Natural killer cell (primary cell): ENCODE results near the gene NECTIN2. TPM values are rescaled to one million over a fixed set of nuclear protein-coding genes. Genes with fewer than 3 reads are reported as not detected.

Experiments used
- ATAC-seq, 3 donors: fragments of 150-1000 bp in 2 of 3; fragments of 200-7000 bp in 1 of 3; cut with Tn5 transposase; 1 replicate in 1 of 3; 2 replicates in 2 of 3; pipeline ENCODE4 v1.10.0; 2021; ENCODE audit warnings: mild to moderate bottlenecking in 2 of 3, moderate library complexity in 2 of 3
- DNase-seq, 2 donors: peaks; one replicate each; pipeline versions ENCODE4 v3.0.0 to v3.0.0-alpha.2; 2013 to 2021; ENCODE audit warnings: mixed read lengths in 1 of 2
- H3K27ac ChIP-seq: one replicate; pipeline ENCODE4 v1.5.1; 2013; ENCODE audit warnings: mild to moderate bottlenecking, low read length
- H3K27me3 ChIP-seq: one replicate; pipeline ENCODE4 v1.6.1; 2013; ENCODE audit warnings: low read length; ENCODE audit not compliant: control insufficient read depth, insufficient read depth
- H3K36me3 ChIP-seq: one replicate; pipeline ENCODE4 v1.6.1; 2013; ENCODE audit warnings: low read length; ENCODE audit not compliant: control insufficient read depth, insufficient read depth
- H3K4me1 ChIP-seq: one replicate; pipeline ENCODE4 v1.6.1; 2013; ENCODE audit warnings: low read length; ENCODE audit not compliant: control insufficient read depth, insufficient read depth
- H3K4me3 ChIP-seq: one replicate; pipeline ENCODE4 v1.5.1; 2013; ENCODE audit warnings: low read length
- H3K9me3 ChIP-seq: one replicate; pipeline ENCODE4 v1.6.1; 2013; ENCODE audit warnings: low read length; ENCODE audit not compliant: control insufficient read depth, insufficient read depth
- H3K27ac Mint-ChIP-seq, 2 donors: one replicate each; pipeline ENCODE4 v1.8.0; 2022; ENCODE audit warnings: mild to moderate bottlenecking in 2 of 2, mixed read lengths in 2 of 2, moderate library complexity in 1 of 2
- H3K27me3 Mint-ChIP-seq, 2 donors: one replicate each; pipeline ENCODE4 v1.8.0; 2022; ENCODE audit warnings: low read depth in 2 of 2, mixed read lengths in 2 of 2
- H3K36me3 Mint-ChIP-seq: one replicate; pipeline ENCODE4 v1.8.0; 2022; ENCODE audit warnings: mixed read lengths
- H3K4me1 Mint-ChIP-seq, 2 donors: one replicate each; pipeline ENCODE4 v1.8.0; 2022; ENCODE audit warnings: mixed read lengths in 2 of 2
- H3K4me3 Mint-ChIP-seq: one replicate; pipeline ENCODE4 v1.8.0; 2022; ENCODE audit warnings: mild to moderate bottlenecking, moderate library complexity, mixed read lengths
- H3K9me3 Mint-ChIP-seq, 2 donors: one replicate each; pipeline ENCODE4 v1.8.0; 2022; ENCODE audit warnings: mixed read lengths in 2 of 2
- CTCF ChIP-seq: fragments of 200-600 bp; IDR thresholded peaks from one replicate; pipeline ENCODE4 v1.8.0; 2022; ENCODE audit warnings: antibody characterized with exemption
- WGBS: methylation state at CpG from one replicate; pipeline ENCODE4 v1.1.7; 2013; ENCODE audit warnings: missing lambda C conversion rate; ENCODE audit not compliant: insufficient coverage; 5-methylcytosine and 5-hydroxymethylcytosine counted together
- intact Hi-C: fragments of 100-400 bp; cut with micrococcal nuclease; formaldehyde crosslinking; loops from one replicate; pipeline ENCODE4 v1.14.2; 2022
- total RNA-seq, 4 donors: library from RNA; stranded (reverse); fragments of 120-200 nt in 1 of 4; gene quantifications; one replicate each; pipeline versions ENCODE4 v1.2.3 to v1.2.4, GENCODE V29; 2013 to 2022

Gene NECTIN2
- total RNA-seq, 3 donors from 2014 or later (not counting 1 experiment from before 2014, with no cell fraction given): 1.6 to 10.3 (median 2.7) TPM

- no peak for TF ChIP-seq CTCF
- no peaks in the 10 kb centered on the region for H3K27me3 ChIP-seq
- no peak overlapping the region for H3K27ac Mint-ChIP-seq
- H3K4me1 ChIP-seq: no peaks in the 10 kb centered on the region
- intact Hi-C loops: no loop called here
- H3K9me3 Mint-ChIP-seq: no peaks in the 10 kb centered on the region
- no peaks in the 10 kb centered on the region for H3K36me3 Mint-ChIP-seq
- H3K9me3 ChIP-seq: no peaks in the 10 kb centered on the region
- H3K27me3 Mint-ChIP-seq: peaks cover 0 to 9% of the 10 kb centered on the region in 2 donors
- H3K4me3 Mint-ChIP-seq: no peak overlapping the region
- DNase-seq (no peak), ATAC-seq (no peak)
- no peaks in the 10 kb centered on the region for H3K36me3 ChIP-seq
- no peak overlapping the region for H3K27ac ChIP-seq
- 86% methylated on average over 20 of the region's 20 CpGs for WGBS
- H3K4me1 Mint-ChIP-seq: no peaks in the 10 kb centered on the region
- H3K4me3 ChIP-seq: no peak overlapping the region
Observed at GRCh38 chr19:44818466-44819031, 27.5 kb upstream of the NECTIN2 start.

- no peak overlapping the region for H3K27ac ChIP-seq
- DNase-seq (no peak), ATAC-seq (no peak)
- Mint-ChIP-seq H3K27me3 (peaks cover 0 to 9% of the 10 kb centered on the region in 2 donors), H3K4me3 (no peak overlapping the region), H3K36me3 (no peaks in the 10 kb centered on the region), H3K9me3 (no peaks in the 10 kb centered on the region), H3K4me1 (no peaks in the 10 kb centered on the region), H3K27ac (no peak overlapping the region)
- H3K27me3 ChIP-seq: no peaks in the 10 kb centered on the region
- intact Hi-C loops: no loop called here
- no peak for TF ChIP-seq CTCF
- no peak overlapping the region for H3K4me3 ChIP-seq
- no peaks in the 10 kb centered on the region for H3K4me1 ChIP-seq
- whole genome bisulfite sequencing: 88% methylated on average over 28 of the region's 28 CpGs
- no peaks in the 10 kb centered on the region for H3K9me3 ChIP-seq
- H3K36me3 ChIP-seq: no peaks in the 10 kb centered on the region
Observed at GRCh38 chr19:44819246-44819832, 26.8 kb upstream of the NECTIN2 start.

GRCh38 chr19:44820648-44821609 is 25.2 kb upstream of the NECTIN2 start:
- Mint-ChIP-seq H3K36me3 (no peaks in the 10 kb centered on the region), H3K4me3 (no peak overlapping the region), H3K9me3 (no peaks in the 10 kb centered on the region), H3K4me1 (no peaks in the 10 kb centered on the region), H3K27me3 (peaks cover 0 to 9% of the 10 kb centered on the region in 2 donors), H3K27ac (no peak overlapping the region)
- Histone ChIP-seq H3K36me3 (no peaks in the 10 kb centered on the region), H3K27me3 (no peaks in the 10 kb centered on the region), H3K9me3 (no peaks in the 10 kb centered on the region), H3K27ac (no peak overlapping the region), H3K4me3 (no peak overlapping the region), H3K4me1 (no peaks in the 10 kb centered on the region)
- no peak for ATAC-seq
- no peak for DNase-seq
- no peak for TF ChIP-seq CTCF
- intact Hi-C loops: no loop called here
- WGBS: 82% methylated on average over 29 of the region's 35 CpGs
